ENCODE measurements around the gene NEIL3. TPM values are rescaled to one million over a fixed set of nuclear protein-coding genes. Genes with fewer than 3 reads are reported as not detected.
A peak's percentile ranks its signal among the peaks of the same experiment; 100 is the strongest.

The NEIL3 gene, protein sequence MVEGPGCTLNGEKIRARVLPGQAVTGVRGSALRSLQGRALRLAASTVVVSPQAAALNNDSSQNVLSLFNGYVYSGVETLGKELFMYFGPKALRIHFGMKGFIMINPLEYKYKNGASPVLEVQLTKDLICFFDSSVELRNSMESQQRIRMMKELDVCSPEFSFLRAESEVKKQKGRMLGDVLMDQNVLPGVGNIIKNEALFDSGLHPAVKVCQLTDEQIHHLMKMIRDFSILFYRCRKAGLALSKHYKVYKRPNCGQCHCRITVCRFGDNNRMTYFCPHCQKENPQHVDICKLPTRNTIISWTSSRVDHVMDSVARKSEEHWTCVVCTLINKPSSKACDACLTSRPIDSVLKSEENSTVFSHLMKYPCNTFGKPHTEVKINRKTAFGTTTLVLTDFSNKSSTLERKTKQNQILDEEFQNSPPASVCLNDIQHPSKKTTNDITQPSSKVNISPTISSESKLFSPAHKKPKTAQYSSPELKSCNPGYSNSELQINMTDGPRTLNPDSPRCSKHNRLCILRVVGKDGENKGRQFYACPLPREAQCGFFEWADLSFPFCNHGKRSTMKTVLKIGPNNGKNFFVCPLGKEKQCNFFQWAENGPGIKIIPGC
- total RNA-seq (2021; fragmentation: NEBNext Ultra II Directional; extraction: Animal tissue kit (Norgen Biotek cat#: 25700)) (10.8 and 11.0 TPM in 2 replicates), polyA plus RNA-seq (2011; rRNA removed) (3.5 and 5.5 TPM in 2 replicates), polyA minus RNA-seq (2011; rRNA and poly(A)+ RNA removed) (5.9 and 6.7 TPM in 2 replicates)
- polyA plus RNA-seq (2011; cell fraction: cytosol; rRNA removed): 7.1 TPM
- 5.3 TPM for polyA plus RNA-seq (2011; cell fraction: nucleus; rRNA removed)
- 4.4 to 6.0 TPM (median 5.1 TPM) in 4 replicates for polyA plus RNA-seq (2012, experiment 1 of 2)
- 0.93 TPM for polyA plus RNA-seq (2012, experiment 2 of 2)
- polyA plus RNA-seq (2013, experiment 1 of 2): 7.2 TPM
- 7.6 TPM for polyA plus RNA-seq (2013, experiment 2 of 2)
- polyA minus RNA-seq (2011; cell fraction: cytosol; rRNA and poly(A)+ RNA removed): 5.3 TPM
- 17.2 TPM for polyA minus RNA-seq (2011; cell fraction: nucleus; rRNA and poly(A)+ RNA removed)
- long read RNA-seq, experiment 1, transcript NEIL3-201 (10 exons, 2,408 nt): major isoform, 6 of 9 reads
- long read RNA-seq, experiment 1, partial matches to known transcripts: 1 of 9 reads
- long read RNA-seq, experiment 1, other reads (novel, unspliced or antisense): 2 of 9 reads
- long read RNA-seq, experiment 2: 0 reads

DNA sequence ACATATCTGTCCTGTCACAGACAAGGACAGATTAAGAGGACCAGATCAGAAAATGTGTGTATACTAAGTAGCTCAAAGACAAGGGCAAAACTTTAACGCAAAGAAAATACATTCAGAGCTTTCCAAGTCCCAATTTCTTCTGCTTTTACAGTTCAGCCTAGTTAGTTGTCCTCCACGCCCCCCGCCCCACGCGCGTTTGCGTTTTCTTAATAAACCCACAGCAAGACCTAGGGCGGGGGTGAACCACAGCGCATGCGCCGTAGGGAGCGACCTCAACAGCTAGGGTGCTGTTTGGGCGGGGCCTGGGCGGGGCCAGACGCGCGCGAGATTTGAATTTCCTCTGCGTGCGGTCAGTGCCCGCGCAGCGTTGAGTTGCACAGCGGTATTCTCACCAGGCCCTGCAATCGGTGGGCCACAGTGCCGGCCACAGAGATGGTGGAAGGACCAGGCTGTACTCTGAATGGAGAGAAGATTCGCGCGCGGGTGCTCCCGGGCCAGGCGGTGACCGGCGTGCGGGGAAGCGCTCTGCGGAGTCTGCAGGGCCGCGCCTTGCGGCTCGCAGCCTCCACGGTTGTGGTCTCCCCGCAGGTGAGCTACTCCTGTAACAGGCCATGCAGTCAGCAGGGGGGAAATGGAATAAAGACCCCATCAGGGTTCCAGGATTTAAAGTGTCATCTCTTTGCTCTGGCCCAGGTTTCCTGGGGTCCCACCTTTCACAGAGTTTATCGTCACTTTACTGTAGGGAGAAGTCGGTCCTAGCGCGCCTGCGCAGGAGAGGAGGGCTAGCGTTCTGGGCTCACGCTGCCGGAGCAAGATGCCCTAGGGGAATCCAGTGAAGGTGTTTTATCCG, at the start of gene NEIL3:
TSS of gene NEIL3 (plus strand) at position 353 of the 850 bp plus-strand sequence. CDS start at position 433, 80 bp downstream.
- H3K18ac ChIP-seq (ENCODE audit: extremely low read depth, low read length): peak within 1 kb of the TSS; percentile 10; the same call in 1 of the 2 replicates
- peak within 1 kb of the TSS in 3 of 4 experiments; percentile 56 to 90 (median 64); a peak in 6 of 7 replicates for H3K9ac ChIP-seq (replicated peaks in 1 of 4; ENCODE audit: extremely low read depth in 1 of 4, low read depth in 3 of 4, low read length in 3 of 4)
- no peaks in the 10 kb centered on the region for H3K4me1 ChIP-seq (replicated peaks in 1 of 4; ENCODE audit: control insufficient read depth in 3 of 4, insufficient read depth in 4 of 4, low read length in 3 of 4)
- H3K4me2 ChIP-seq (ENCODE audit: insufficient read depth in 1 of 2, low read depth in 2 of 2, low read length in 2 of 2): peak within 1 kb of the TSS; percentile 59 to 70
- peak within 1 kb of the TSS; percentile 74 for H2AFZ ChIP-seq (ENCODE audit: low read length)
- peak; percentile 61 to 90 for DNase-seq (ENCODE audit: low read depth in 1 of 2, low spot score in 2 of 2)
- no peaks in the 10 kb centered on the region for H3K9me3 ChIP-seq (ENCODE audit: insufficient read depth in 2 of 2, low read depth in 1 of 2, low read length in 1 of 2)
- no peaks in the 10 kb centered on the region for H4K20me1 ChIP-seq (replicated peaks in 1 of 2; ENCODE audit: control insufficient read depth in 1 of 2, insufficient read depth in 2 of 2, low read length in 2 of 2)
- H3K4ac ChIP-seq (replicated peaks; ENCODE audit: insufficient read length, low read depth, low read length): no peak within 1 kb of the TSS
- H3K23me2 ChIP-seq (ENCODE audit: low read depth, low read length): no peaks in the 10 kb centered on the region; the same call in 1 of the 2 replicates
- no peaks in the 10 kb centered on the region for H3K27me3 ChIP-seq (replicated peaks in 1 of 4; ENCODE audit: control insufficient read depth in 3 of 4, extremely low read depth in 1 of 4, insufficient read depth in 3 of 4, low read length in 3 of 4)
- peaks cover 0 to 6% of the 10 kb centered on the region in 2 experiments; a peak in 2 of 4 replicates for H3K79me2 ChIP-seq (ENCODE audit: control insufficient read depth in 1 of 2, insufficient read depth in 2 of 2, low read length in 2 of 2)
- CTCF ChIA-PET (ENCODE audit: partially characterized antibody): interaction anchor here (0.6 to 1.7 kb wide), 4 partner anchors 15 to 553 kb away, joined by 3 to 4 read pairs (median 4); no protein-coding TSS in a partner anchor
- no peaks in the 10 kb centered on the region for H3K79me1 ChIP-seq (ENCODE audit: low read depth, low read length)
- no peaks in the 10 kb centered on the region for H3K36me3 ChIP-seq (ENCODE audit: control insufficient read depth in 2 of 4, insufficient read depth in 4 of 4, low read length in 3 of 4)
- no peak within 1 kb of the TSS for H2AK5ac ChIP-seq (ENCODE audit: low read depth, low read length)
- H4K91ac ChIP-seq (replicated peaks; ENCODE audit: insufficient read length, low read length): no peak within 1 kb of the TSS
- no peak within 1 kb of the TSS for H3K27ac ChIP-seq (ENCODE audit: low read depth, low read length)
- H2BK12ac ChIP-seq (ENCODE audit: low read depth, low read length): no peak within 1 kb of the TSS
- WGBS, 2 experiments (ENCODE audit: extremely low coverage in 1 of 2, insufficient coverage in 1 of 2, insufficient read length in 1 of 2, insufficient replicate concordance in 2 of 2, low coverage in 1 of 2, low lambda C conversion rate in 2 of 2, missing lambda C conversion rate in 1 of 2): 3% methylated on average over 52 of the region's 52 CpGs; no CpG with 5 or more reads in 1 of the 2 experiments
- no peak within 1 kb of the TSS for H3K56ac ChIP-seq (replicated peaks; ENCODE audit: insufficient read length, low read depth, low read length)
- H3K4me3 ChIP-seq (ENCODE audit: extremely low read depth in 1 of 4, insufficient read depth in 2 of 4, low read depth in 3 of 4, low read length in 4 of 4): peak within 1 kb of the TSS; percentile 60 to 83 (median 80)
- FAIRE-seq: no peak
- H2BK20ac ChIP-seq (ENCODE audit: low read length): no peak within 1 kb of the TSS
- H4K8ac ChIP-seq (ENCODE audit: extremely low read depth, insufficient read depth, low read length): 0 out of 2 replicates have a peak within 1 kb of the TSS, but pooled peaks have one; percentile 83
- H3K23ac ChIP-seq (ENCODE audit: insufficient read length): no peak within 1 kb of the TSS
- POLR2A ChIA-PET (ENCODE audit: partially characterized antibody): interaction anchor here (0.7 to 1.0 kb wide), 2 partner anchors 25 to 132 kb away, joined by 3 read pairs; partner anchors contain the start of gene AGA
- no peak within 1 kb of the TSS for H3K14ac ChIP-seq (ENCODE audit: insufficient read length)
- H2BK15ac ChIP-seq (ENCODE audit: low read length): no peak within 1 kb of the TSS
- no peak within 1 kb of the TSS for H2BK120ac ChIP-seq (replicated peaks; ENCODE audit: low read depth, low read length)
- peak within 1 kb of the TSS; percentile 48 for H4K5ac ChIP-seq (ENCODE audit: insufficient read length, low read depth, low read length)
- peak within 1 kb of the TSS; percentile 45; the same call in 1 of the 2 replicates for H2BK5ac ChIP-seq (ENCODE audit: low read depth, low read length)
- no peak for TF ChIP-seq SP2 (IDR thresholded peaks at IDR 0.05; ENCODE audit: low read length)
- TF ChIP-seq BACH1 (IDR thresholded peaks at IDR 0.05; ENCODE audit: low read length): peak; percentile 83
- TF ChIP-seq, protein P1, sequence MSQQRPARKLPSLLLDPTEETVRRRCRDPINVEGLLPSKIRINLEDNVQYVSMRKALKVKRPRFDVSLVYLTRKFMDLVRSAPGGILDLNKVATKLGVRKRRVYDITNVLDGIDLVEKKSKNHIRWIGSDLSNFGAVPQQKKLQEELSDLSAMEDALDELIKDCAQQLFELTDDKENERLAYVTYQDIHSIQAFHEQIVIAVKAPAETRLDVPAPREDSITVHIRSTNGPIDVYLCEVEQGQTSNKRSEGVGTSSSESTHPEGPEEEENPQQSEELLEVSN (IDR thresholded peaks at IDR 0.05): peak; percentile 46; the same call in 1 of the 2 replicates
- TF ChIP-seq, protein P2, sequence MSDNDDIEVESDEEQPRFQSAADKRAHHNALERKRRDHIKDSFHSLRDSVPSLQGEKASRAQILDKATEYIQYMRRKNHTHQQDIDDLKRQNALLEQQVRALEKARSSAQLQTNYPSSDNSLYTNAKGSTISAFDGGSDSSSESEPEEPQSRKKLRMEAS (IDR thresholded peaks at IDR 0.05): peak; percentile 34; the same call in 1 of the 2 replicates
- no peak for TF ChIP-seq BRCA1 (IDR thresholded peaks at IDR 0.05; ENCODE audit: low read depth, low read length)

Measured in H1 (cell line).